Measurements from ENCODE around the gene C10orf120. TPM values are rescaled to one million over a fixed set of nuclear protein-coding genes. Genes with fewer than 3 reads are reported as not detected.

C10orf120 gene
- total and polyA plus RNA-seq, 10 donors, result not detected

DNA sequence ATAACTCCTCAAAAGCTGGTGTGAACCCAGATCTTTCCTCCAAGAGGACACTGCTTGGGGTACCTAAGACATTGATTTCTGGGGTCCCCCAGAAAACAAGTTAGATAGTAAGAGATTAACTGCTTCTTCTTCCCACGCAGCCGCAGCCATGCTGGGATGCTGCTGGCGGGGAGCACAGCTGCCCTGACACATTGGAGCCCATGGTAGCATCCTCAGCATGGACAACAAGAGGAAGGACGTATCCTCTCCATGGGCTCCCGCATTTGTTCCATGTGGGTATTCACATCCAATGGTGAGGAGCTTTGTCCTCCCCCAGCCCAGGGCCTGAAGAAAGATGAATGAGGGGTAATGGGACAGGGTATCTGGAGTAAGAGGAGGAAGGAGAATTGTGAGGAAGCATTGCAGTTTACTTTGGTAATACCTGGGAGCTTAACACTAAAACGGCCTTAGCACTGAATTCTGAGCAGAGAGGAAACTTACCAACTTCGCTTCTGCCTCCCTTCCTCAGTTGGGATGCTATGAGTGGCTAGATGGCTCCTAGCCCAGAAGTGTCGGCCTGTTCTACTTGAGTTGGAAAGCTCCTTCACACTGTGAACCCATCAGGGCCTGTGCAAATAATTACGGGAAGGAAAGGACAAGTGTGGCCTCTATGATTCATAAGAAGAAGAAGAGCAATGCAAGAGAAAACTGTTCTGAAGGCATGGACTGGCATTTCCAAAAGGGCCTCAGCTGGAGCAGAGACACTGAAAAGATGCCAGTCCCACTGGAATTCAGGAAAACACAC is 43.9 kb downstream of the C10orf120 start:
- H3K27me3 ChIP-seq (replicated peaks in 1 of 7), result peaks cover 0 to 20% (median 0%) of the 10 kb centered on the region in 7 donors
- TF ChIP-seq POLR2AphosphoS5 (IDR thresholded peaks at IDR 0.05), result no peak
- H3K36me3 ChIP-seq, result no peaks in the 10 kb centered on the region
- no peaks in the 10 kb centered on the region for H3K9me3 ChIP-seq
- intact Hi-C loops (cut with DNase I; ENCODE audit: low total_unique reads), result no loop called here
- H3K27ac ChIP-seq, result no peak overlapping the region
- peak; percentile 38 for DNase-seq
- no peaks in the 10 kb centered on the region for H3K4me1 ChIP-seq
- WGBS, 5 donors, result 79 to 88% (median 81%) methylated on average over 8 to 9 of the region's 9 CpGs
- no peak overlapping the region for H3K4me3 ChIP-seq

DNA sequence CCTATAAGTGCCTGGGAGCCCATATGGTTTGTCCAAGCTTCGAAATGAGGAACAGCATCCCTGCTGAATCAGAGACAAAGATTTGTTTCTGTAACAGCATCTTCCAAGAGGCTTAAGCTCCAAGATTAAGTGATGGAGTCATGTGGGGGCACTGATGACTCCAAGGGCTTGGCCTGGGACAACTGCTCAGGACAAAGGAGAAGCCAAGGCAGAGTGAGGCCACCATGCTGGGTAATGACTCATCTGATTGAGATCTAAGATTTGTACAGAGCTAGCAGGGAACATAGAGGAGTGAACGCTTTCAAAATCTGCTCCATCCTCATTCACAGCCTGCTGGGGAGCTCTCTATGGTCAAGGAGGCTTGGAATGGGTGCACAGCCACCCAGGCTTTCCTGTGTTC is 49.3 kb downstream of the C10orf120 start:
- peak; percentile 18 for DNase-seq
- no peak for TF ChIP-seq POLR2AphosphoS5 (IDR thresholded peaks at IDR 0.05)
- TF ChIP-seq, protein P1, sequence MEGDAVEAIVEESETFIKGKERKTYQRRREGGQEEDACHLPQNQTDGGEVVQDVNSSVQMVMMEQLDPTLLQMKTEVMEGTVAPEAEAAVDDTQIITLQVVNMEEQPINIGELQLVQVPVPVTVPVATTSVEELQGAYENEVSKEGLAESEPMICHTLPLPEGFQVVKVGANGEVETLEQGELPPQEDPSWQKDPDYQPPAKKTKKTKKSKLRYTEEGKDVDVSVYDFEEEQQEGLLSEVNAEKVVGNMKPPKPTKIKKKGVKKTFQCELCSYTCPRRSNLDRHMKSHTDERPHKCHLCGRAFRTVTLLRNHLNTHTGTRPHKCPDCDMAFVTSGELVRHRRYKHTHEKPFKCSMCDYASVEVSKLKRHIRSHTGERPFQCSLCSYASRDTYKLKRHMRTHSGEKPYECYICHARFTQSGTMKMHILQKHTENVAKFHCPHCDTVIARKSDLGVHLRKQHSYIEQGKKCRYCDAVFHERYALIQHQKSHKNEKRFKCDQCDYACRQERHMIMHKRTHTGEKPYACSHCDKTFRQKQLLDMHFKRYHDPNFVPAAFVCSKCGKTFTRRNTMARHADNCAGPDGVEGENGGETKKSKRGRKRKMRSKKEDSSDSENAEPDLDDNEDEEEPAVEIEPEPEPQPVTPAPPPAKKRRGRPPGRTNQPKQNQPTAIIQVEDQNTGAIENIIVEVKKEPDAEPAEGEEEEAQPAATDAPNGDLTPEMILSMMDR (IDR thresholded peaks at IDR 0.05 in 8 of 11, conservative IDR thresholded peaks at IDR 0.05 in 3 of 11), result no peak
- TF ChIP-seq POLR2A (IDR thresholded peaks at IDR 0.05), result no peak
- no peaks in the 10 kb centered on the region for H3K9me3 ChIP-seq
- intact Hi-C loops (cut with DNase I; ENCODE audit: low total_unique reads), result no loop called here
- peaks cover 0 to 53% (median 0%) of the 10 kb centered on the region in 7 donors for H3K27me3 ChIP-seq (replicated peaks in 1 of 7)
- no peak overlapping the region for H3K27ac ChIP-seq
- 68 to 86% (median 74%) methylated on average over 2 of the region's 2 CpGs for WGBS, 5 donors
- no peaks in the 10 kb centered on the region for H3K36me3 ChIP-seq
- H3K4me1 ChIP-seq, result no peaks in the 10 kb centered on the region
- H3K4me3 ChIP-seq, result no peak overlapping the region

DNA sequence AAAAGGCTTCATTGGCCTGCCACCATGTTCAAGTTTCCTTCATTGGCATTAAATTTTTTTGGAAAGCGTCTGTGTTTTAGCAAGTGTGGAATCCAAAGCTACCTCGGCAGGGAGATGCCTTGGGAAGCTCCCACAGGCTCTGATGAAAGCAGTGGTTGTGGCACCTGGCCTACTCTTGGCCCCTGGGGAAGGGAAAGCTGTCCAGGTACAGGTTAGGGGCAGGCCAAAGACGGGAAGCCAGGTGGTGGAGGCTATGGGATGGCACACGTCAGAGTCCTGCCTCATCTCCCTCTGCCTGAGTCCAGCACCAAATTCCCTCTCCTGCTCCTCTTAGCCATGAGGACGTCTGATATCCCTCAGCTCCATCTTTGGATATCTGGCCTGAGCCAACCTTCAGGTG is 49.7 kb downstream of the C10orf120 start:
- peaks cover 0 to 49% (median 0%) of the 10 kb centered on the region in 7 donors for H3K27me3 ChIP-seq (replicated peaks in 1 of 7)
- no peaks in the 10 kb centered on the region for H3K36me3 ChIP-seq
- peak; percentile 33 for DNase-seq
- no peaks in the 10 kb centered on the region for H3K4me1 ChIP-seq
- TF ChIP-seq POLR2A (IDR thresholded peaks at IDR 0.05) (no peak), POLR2AphosphoS5 (IDR thresholded peaks at IDR 0.05) (no peak)
- TF ChIP-seq, protein P1 (IDR thresholded peaks at IDR 0.05 in 8 of 11, conservative IDR thresholded peaks at IDR 0.05 in 3 of 11), result no peak
- no peak overlapping the region for H3K27ac ChIP-seq
- WGBS, 5 donors, result 70 to 78% (median 76%) methylated on average over 5 of the region's 5 CpGs
- intact Hi-C loops (cut with DNase I; ENCODE audit: low total_unique reads), result no loop called here
- no peaks in the 10 kb centered on the region for H3K9me3 ChIP-seq
- no peak overlapping the region for H3K4me3 ChIP-seq

DNA sequence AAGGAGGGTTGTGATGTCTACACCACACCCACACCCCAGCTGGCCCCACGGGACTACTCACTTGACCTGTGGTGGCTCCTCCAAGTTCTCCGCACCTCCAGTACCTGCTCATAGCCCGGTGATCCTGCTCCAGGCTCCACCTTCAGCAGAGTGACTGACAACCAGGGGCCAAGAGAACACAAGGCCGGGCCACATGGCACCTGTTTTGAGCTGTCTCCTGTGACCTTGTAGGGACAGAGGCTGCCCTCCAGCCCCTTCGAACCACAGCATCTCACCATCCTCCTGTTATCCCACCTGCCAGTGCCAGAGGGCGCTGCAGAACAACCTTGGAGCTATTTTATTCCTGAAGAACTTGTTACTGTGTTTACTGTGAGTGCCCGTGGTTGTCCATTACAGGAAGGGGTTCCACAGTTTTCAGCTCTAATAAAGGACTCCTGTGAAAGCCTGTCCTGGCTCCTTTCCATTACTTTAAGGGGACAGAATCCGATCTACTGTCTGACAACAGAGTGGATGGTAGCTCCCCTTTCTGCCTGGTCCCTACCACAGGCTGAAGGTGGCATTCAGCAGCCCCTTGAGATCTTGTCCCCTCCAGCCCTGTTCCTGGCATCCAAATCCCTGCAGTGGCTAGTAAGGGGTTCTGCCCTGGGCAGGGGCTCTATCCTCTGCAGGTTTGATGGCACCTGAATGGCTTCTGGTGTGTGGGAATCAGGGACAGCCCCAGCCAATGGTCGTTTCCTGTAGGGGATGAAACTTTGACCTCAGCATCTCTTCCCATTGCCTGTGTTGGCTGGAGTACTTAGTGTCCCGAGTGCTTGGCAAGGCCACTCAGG is 50.8 kb downstream of the C10orf120 start:
- Histone ChIP-seq H3K27me3 (replicated peaks in 1 of 7) (peaks cover 0 to 46% (median 0%) of the 10 kb centered on the region in 7 donors), H3K27ac (no peak overlapping the region), H3K4me3 (no peak overlapping the region), H3K9me3 (no peaks in the 10 kb centered on the region), H3K36me3 (no peaks in the 10 kb centered on the region), H3K4me1 (no peaks in the 10 kb centered on the region)
- DNase-seq, result peak; percentile 69
- no peak for TF ChIP-seq POLR2AphosphoS5 (IDR thresholded peaks at IDR 0.05)
- TF ChIP-seq, protein P1 (IDR thresholded peaks at IDR 0.05 in 8 of 11, conservative IDR thresholded peaks at IDR 0.05 in 3 of 11), result peak; percentile 16 to 68 (median 53)
- TF ChIP-seq POLR2A (IDR thresholded peaks at IDR 0.05), result no peak
- intact Hi-C loops (cut with DNase I; ENCODE audit: low total_unique reads), result no loop called here
- 30 to 34% (median 32%) methylated on average over 10 of the region's 10 CpGs for WGBS, 5 donors

Other genes starting within 250 kb of the C10orf120 start
- not detected for gene ARMS2, start 245.2 kb downstream of the C10orf120 start, total RNA-seq
- not detected for gene ARMS2, start 245.2 kb downstream of the C10orf120 start, polyA plus RNA-seq
- gene HTRA1, start 238.3 kb downstream of the C10orf120 start, total RNA-seq, result 10 to 100 TPM; 26.4 to 63.7 (median 42.7) TPM
- gene HTRA1, start 238.3 kb downstream of the C10orf120 start, polyA plus RNA-seq, result 10 to 100 TPM; 18.3 to 32.0 (median 31.4) TPM
- under 1 TPM in 1 of 7 donors, not detected in 6; 0.03 TPM for gene DMBT1, start 139.1 kb downstream of the C10orf120 start, total RNA-seq
- under 1 TPM; 0.02 to 0.29 (median 0.02) TPM for gene DMBT1, start 139.1 kb downstream of the C10orf120 start, polyA plus RNA-seq
- gene CUZD1, start 146.0 kb upstream of the C10orf120 start, total RNA-seq, result 1 to 10 TPM; 1.2 to 2.5 (median 1.8) TPM
- gene CUZD1, start 146.0 kb upstream of the C10orf120 start, polyA plus RNA-seq, result 1 to 10 TPM; 1.1 to 2.4 (median 1.9) TPM
- 1 to 10 TPM; 2.8 to 8.5 (median 6.0) TPM for gene FAM24B, start 179.7 kb upstream of the C10orf120 start, total RNA-seq
- gene FAM24B, start 179.7 kb upstream of the C10orf120 start, polyA plus RNA-seq, result 1 to 10 TPM; 5.2 to 8.2 (median 5.4) TPM
- not detected for gene FAM24A, start 210.8 kb upstream of the C10orf120 start, total RNA-seq
- not detected for gene FAM24A, start 210.8 kb upstream of the C10orf120 start, polyA plus RNA-seq